Natural killer cell (primary cell): ENCODE data around the gene MAP3K4. TPM values are rescaled to one million over a fixed set of nuclear protein-coding genes. Genes with fewer than 3 reads are reported as not detected.
"Not testable (repeated sequence)": the region's sequence is repeated elsewhere in the genome, so short reads cannot be mapped to it uniquely, and the experiment has no call there.

ENCODE experiments used
- ATAC-seq, 3 donors: fragments of 150-1000 bp in 2 of 3; fragments of 200-7000 bp in 1 of 3; cut with Tn5 transposase; 1 replicate in 1 of 3; 2 replicates in 2 of 3; pipeline ENCODE4 v1.10.0; 2021; ENCODE audit warnings: mild to moderate bottlenecking in 2 of 3, moderate library complexity in 2 of 3
- DNase-seq, 2 donors: peaks; one replicate each; pipeline versions ENCODE4 v3.0.0 to v3.0.0-alpha.2; 2013 to 2021; ENCODE audit warnings: mixed read lengths in 1 of 2
- H3K27ac ChIP-seq: one replicate; pipeline ENCODE4 v1.5.1; 2013; ENCODE audit warnings: mild to moderate bottlenecking, low read length
- H3K27me3 ChIP-seq: one replicate; pipeline ENCODE4 v1.6.1; 2013; ENCODE audit warnings: low read length; ENCODE audit not compliant: control insufficient read depth, insufficient read depth
- H3K36me3 ChIP-seq: one replicate; pipeline ENCODE4 v1.6.1; 2013; ENCODE audit warnings: low read length; ENCODE audit not compliant: control insufficient read depth, insufficient read depth
- H3K4me1 ChIP-seq: one replicate; pipeline ENCODE4 v1.6.1; 2013; ENCODE audit warnings: low read length; ENCODE audit not compliant: control insufficient read depth, insufficient read depth
- H3K4me3 ChIP-seq: one replicate; pipeline ENCODE4 v1.5.1; 2013; ENCODE audit warnings: low read length
- H3K9me3 ChIP-seq: one replicate; pipeline ENCODE4 v1.6.1; 2013; ENCODE audit warnings: low read length; ENCODE audit not compliant: control insufficient read depth, insufficient read depth
- H3K27ac Mint-ChIP-seq, 2 donors: one replicate each; pipeline ENCODE4 v1.8.0; 2022; ENCODE audit warnings: mild to moderate bottlenecking in 2 of 2, mixed read lengths in 2 of 2, moderate library complexity in 1 of 2
- H3K27me3 Mint-ChIP-seq, 2 donors: one replicate each; pipeline ENCODE4 v1.8.0; 2022; ENCODE audit warnings: low read depth in 2 of 2, mixed read lengths in 2 of 2
- H3K36me3 Mint-ChIP-seq: one replicate; pipeline ENCODE4 v1.8.0; 2022; ENCODE audit warnings: mixed read lengths
- H3K4me1 Mint-ChIP-seq, 2 donors: one replicate each; pipeline ENCODE4 v1.8.0; 2022; ENCODE audit warnings: mixed read lengths in 2 of 2
- H3K4me3 Mint-ChIP-seq: one replicate; pipeline ENCODE4 v1.8.0; 2022; ENCODE audit warnings: mild to moderate bottlenecking, moderate library complexity, mixed read lengths
- H3K9me3 Mint-ChIP-seq, 2 donors: one replicate each; pipeline ENCODE4 v1.8.0; 2022; ENCODE audit warnings: mixed read lengths in 2 of 2
- CTCF ChIP-seq: fragments of 200-600 bp; IDR thresholded peaks from one replicate; pipeline ENCODE4 v1.8.0; 2022; ENCODE audit warnings: antibody characterized with exemption
- WGBS: methylation state at CpG from one replicate; pipeline ENCODE4 v1.1.7; 2013; ENCODE audit warnings: missing lambda C conversion rate; ENCODE audit not compliant: insufficient coverage; 5-methylcytosine and 5-hydroxymethylcytosine counted together
- intact Hi-C: fragments of 100-400 bp; cut with micrococcal nuclease; formaldehyde crosslinking; loops from one replicate; pipeline ENCODE4 v1.14.2; 2022
- total RNA-seq, 4 donors: library from RNA; stranded (reverse); fragments of 120-200 nt in 1 of 4; gene quantifications; one replicate each; pipeline versions ENCODE4 v1.2.3 to v1.2.4, GENCODE V29; 2013 to 2022

Gene MAP3K4
- total RNA-seq, 3 donors from 2014 or later (not counting 1 experiment from before 2014, with no cell fraction given), result 46.5 to 79.9 (median 67.0) TPM

DNA sequence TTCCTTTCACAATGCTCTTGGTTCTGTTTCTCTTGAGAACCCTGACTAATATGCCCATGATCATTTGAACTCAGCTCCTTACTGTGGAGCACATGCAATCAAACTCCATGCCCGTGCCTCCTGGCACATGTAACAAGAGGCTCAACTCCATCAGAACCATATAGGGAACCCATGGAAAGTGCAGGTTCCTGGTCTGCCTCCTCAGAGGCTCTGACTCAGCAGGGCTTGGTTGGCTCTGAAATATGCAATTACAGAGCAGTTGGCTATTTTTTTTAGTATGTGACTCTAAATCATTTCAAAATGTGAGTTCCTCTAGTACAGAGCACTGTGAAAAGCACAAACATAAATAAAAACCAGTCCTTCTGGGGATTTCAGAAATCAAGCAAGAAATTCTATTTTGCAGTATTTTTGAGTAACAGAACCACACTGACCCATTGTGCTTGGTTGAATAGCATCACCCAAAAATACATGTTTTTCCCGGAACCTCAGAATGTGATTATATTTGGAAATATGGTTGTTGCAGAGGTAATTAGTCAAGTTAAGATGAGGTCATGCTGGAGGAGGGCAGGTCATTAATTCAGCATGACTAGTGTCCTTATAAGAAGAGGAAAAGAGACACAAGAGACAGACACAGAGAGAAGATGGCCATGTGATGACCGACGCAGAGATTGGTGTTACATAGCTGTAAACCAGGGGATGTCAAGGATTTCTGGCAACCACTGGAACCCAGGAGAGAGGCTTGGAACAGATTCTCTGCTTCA is 13.2 kb upstream of the MAP3K4 start:
- WGBS, result 96% methylated on average over 4 of the region's 4 CpGs
- Mint-ChIP-seq H3K4me3 (no peak overlapping the region), H3K27ac (no peak overlapping the region), H3K27me3 (peaks cover 22 to 39% of the 10 kb centered on the region in 2 donors), H3K36me3 (no peaks in the 10 kb centered on the region), H3K9me3 (peaks cover 0 to 2% of the 10 kb centered on the region in 2 donors), H3K4me1 (no peaks in the 10 kb centered on the region)
- TF ChIP-seq CTCF, result no peak
- H3K4me3 ChIP-seq, result no peak overlapping the region
- H3K4me1 ChIP-seq, result no peaks in the 10 kb centered on the region
- H3K36me3 ChIP-seq, result no peaks in the 10 kb centered on the region
- H3K27ac ChIP-seq, result no peak overlapping the region
- DNase-seq (no peak), ATAC-seq (no peak)
- H3K27me3 ChIP-seq, result no peaks in the 10 kb centered on the region
- peaks cover 3% of the 10 kb centered on the region for H3K9me3 ChIP-seq
- intact Hi-C loops, result no loop called here

- no peak overlapping the region for H3K27ac ChIP-seq
- DNase-seq (no peak), ATAC-seq (no peak)
- Mint-ChIP-seq H3K27ac (no peak overlapping the region), H3K36me3 (no peaks in the 10 kb centered on the region), H3K9me3 (peaks cover 0 to 2% of the 10 kb centered on the region in 2 donors), H3K27me3 (peaks cover 24 to 32% of the 10 kb centered on the region in 2 donors), H3K4me1 (no peaks in the 10 kb centered on the region), H3K4me3 (no peak overlapping the region)
- H3K27me3 ChIP-seq, result no peaks in the 10 kb centered on the region
- H3K36me3 ChIP-seq, result no peaks in the 10 kb centered on the region
- peaks cover 9% of the 10 kb centered on the region for H3K9me3 ChIP-seq
- 93% methylated on average over 8 of the region's 8 CpGs for WGBS
- H3K4me3 ChIP-seq, result no peak overlapping the region
- TF ChIP-seq CTCF, result no peak
- intact Hi-C loops, result no loop called here
- H3K4me1 ChIP-seq, result no peaks in the 10 kb centered on the region
These were observed 12.4 kb upstream of the MAP3K4 start for GRCh38 chr6:160979061-160979708.

DNA sequence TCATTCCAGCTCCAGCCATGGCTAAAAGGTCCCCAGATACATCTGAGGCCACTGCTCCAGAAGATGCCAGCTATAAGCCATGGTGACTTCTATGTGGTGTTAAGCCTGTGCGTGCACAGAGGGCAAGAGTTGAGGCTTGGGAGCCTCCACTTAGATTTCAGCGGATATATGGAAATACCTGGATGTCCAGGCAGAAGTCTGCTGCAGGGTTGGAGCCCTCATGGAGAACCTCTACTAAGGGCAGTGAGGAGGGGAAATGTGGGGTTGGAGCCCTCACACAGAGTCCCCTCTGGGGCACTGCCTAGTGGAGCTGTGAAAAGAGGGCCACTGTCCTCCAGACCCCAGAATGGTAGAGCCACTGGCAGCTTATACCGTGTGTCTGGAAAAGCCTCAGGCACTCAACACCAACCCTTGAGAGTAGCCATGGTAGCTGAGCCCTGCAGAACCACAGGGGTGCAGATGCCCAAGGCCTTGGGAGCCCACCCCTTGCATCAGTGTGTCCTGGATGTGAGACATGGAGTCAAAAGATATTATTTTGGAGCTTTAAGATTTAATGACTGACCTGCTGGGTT is 8.1 kb upstream of the MAP3K4 start:
- H3K27me3 ChIP-seq, H3K36me3 ChIP-seq, H3K4me3 ChIP-seq, H3K27ac ChIP-seq, ATAC-seq, DNase-seq, H3K4me1 Mint-ChIP-seq, H3K4me3 Mint-ChIP-seq, intact Hi-C loops, H3K27ac Mint-ChIP-seq, H3K4me1 ChIP-seq, H3K9me3 ChIP-seq, H3K9me3 Mint-ChIP-seq: not testable (repeated sequence)
- WGBS, result 95% methylated on average over 3 of the region's 3 CpGs
- Mint-ChIP-seq H3K27me3 (peaks cover 26 to 45% of the 10 kb centered on the region in 2 donors), H3K36me3 (peaks cover 13% of the 10 kb centered on the region)

GRCh38 chr6:160986851-160987250 is 4.7 kb upstream of the MAP3K4 start:
- Mint-ChIP-seq H3K4me1 (no peaks in the 10 kb centered on the region), H3K27me3 (peaks cover 14 to 27% of the 10 kb centered on the region in 2 donors), H3K36me3 (peaks cover 13% of the 10 kb centered on the region), H3K4me3 (no peak overlapping the region), H3K27ac (no peak overlapping the region), H3K9me3 (peaks cover 2 to 4% of the 10 kb centered on the region in 2 donors)
- DNase-seq, result no peak
- H3K27ac ChIP-seq, result no peak overlapping the region
- no peak for ATAC-seq
- H3K9me3 ChIP-seq, result peaks cover 9% of the 10 kb centered on the region
- intact Hi-C loops, result no loop called here
- H3K27me3 ChIP-seq, result no peaks in the 10 kb centered on the region
- H3K36me3 ChIP-seq, result no peaks in the 10 kb centered on the region
- peaks cover 4% of the 10 kb centered on the region for H3K4me1 ChIP-seq
- 70% methylated on average over 3 of the region's 3 CpGs for WGBS
- TF ChIP-seq CTCF, result no peak
- no peak overlapping the region for H3K4me3 ChIP-seq
